Stimulated activated memory B cell treated with anti-CD40 and anti-IgM and Interleukin-4, amounts not matched to agents 10 μg/mL and 1 μg/mL and 100 μg/mL, for 72 hours (primary cell): ENCODE data around the gene CCND1.
A peak's percentile ranks its signal among the peaks of the same experiment; 100 is the strongest.

Experiments used
- ATAC-seq: fragments of 150-1000 bp; cut with Tn5 transposase; 2 replicates; pipeline ENCODE4 v1.10.0; 2021
- H3K27ac Mint-ChIP-seq: one replicate; pipeline ENCODE4 v1.8.0; 2022; ENCODE audit warnings: mild to moderate bottlenecking, mixed read lengths
- H3K27me3 Mint-ChIP-seq: one replicate; pipeline ENCODE4 v1.8.0; 2022; ENCODE audit warnings: mixed read lengths
- H3K36me3 Mint-ChIP-seq: one replicate; pipeline ENCODE4 v1.8.0; 2022; ENCODE audit warnings: mixed read lengths
- H3K4me1 Mint-ChIP-seq: one replicate; pipeline ENCODE4 v1.8.0; 2022; ENCODE audit warnings: mixed read lengths
- H3K4me3 Mint-ChIP-seq: one replicate; pipeline ENCODE4 v1.8.0; 2022; ENCODE audit warnings: mild to moderate bottlenecking, moderate library complexity, mixed read lengths
- H3K9me3 Mint-ChIP-seq: one replicate; pipeline ENCODE4 v1.8.0; 2022; ENCODE audit warnings: mixed read lengths

The CCND1 gene

DNA sequence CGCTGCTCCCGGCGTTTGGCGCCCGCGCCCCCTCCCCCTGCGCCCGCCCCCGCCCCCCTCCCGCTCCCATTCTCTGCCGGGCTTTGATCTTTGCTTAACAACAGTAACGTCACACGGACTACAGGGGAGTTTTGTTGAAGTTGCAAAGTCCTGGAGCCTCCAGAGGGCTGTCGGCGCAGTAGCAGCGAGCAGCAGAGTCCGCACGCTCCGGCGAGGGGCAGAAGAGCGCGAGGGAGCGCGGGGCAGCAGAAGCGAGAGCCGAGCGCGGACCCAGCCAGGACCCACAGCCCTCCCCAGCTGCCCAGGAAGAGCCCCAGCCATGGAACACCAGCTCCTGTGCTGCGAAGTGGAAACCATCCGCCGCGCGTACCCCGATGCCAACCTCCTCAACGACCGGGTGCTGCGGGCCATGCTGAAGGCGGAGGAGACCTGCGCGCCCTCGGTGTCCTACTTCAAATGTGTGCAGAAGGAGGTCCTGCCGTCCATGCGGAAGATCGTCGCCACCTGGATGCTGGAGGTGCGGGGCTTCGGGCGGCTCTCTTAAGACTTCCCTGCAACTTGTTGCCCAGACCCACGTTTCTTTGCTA lies at the start of gene CCND1:
Gene CCND1 (plus strand): TSS at position 162 of the 587 bp plus-strand sequence. CDS start 158 bp downstream, at position 320.
- Mint-ChIP-seq H3K4me3 (peak within 1 kb of the TSS; percentile 81), H3K9me3 (no peaks in the 10 kb centered on the region), H3K36me3 (no peaks in the 10 kb centered on the region), H3K27me3 (peaks cover 49% of the 10 kb centered on the region), H3K27ac (peak within 1 kb of the TSS; percentile 83), H3K4me1 (peaks cover 43% of the 10 kb centered on the region)
- peak; percentile 57 for ATAC-seq

DNA sequence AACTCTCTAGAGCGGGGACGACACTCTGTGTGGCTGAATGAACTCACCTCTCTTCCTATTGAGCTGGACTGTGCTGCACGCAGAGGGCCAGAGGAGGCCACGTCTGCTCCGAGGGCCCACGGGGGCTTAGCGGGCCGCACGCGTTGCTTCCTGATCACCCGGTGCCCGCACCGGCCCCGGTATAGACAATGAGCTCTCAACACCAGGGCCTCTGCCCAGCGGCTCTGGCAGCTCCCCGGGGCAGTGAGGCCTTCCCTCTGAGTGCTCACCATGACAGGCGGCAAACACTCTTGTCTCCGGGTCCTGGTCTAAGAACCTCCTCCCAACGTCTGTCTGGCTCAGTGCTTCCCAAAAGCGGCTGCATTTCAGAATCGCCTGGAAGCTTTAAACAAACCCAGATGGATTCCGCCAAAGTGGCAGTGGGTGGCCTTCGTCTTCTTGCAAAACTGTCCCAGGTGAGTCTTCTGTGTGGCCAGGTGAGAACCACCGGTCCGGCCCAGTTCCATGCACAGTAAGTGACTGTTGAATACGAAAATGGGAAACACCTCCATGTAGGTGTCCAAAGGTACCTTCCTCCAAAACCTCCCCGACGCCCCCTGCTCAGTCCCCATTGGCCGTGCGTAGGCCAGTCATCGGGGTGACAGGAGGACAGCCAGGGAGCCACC lies 47.8 kb upstream of the CCND1 start:
- ATAC-seq, result no peak
- no peaks in the 10 kb centered on the region for H3K9me3 Mint-ChIP-seq
- no peak overlapping the region for H3K4me3 Mint-ChIP-seq
- no peaks in the 10 kb centered on the region for H3K36me3 Mint-ChIP-seq
- H3K27me3 Mint-ChIP-seq, result peaks cover 5% of the 10 kb centered on the region
- H3K27ac Mint-ChIP-seq, result no peak overlapping the region
- H3K4me1 Mint-ChIP-seq, result peaks cover 9% of the 10 kb centered on the region

DNA sequence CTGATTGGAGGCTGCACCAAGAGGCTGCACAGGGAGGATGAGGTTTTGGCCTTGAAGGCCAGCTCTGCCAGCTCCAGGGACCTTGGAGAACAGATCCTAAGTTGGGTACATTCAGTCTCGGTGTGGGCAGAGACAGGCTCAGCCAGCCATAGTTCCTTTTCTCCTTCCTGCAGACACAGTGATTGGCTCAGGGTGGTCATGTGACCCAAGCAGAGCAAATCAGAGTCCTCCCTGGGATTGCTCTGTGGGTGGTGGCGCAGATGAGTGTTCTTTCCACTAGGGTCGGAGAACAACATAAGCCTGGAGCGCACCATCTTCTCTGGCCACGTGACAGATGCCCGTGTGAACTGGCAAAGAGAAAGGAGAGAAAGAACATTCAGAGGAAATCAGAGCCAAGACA lies 47.1 kb upstream of the CCND1 start:
- Mint-ChIP-seq H3K27me3 (no peaks in the 10 kb centered on the region), H3K4me3 (no peak overlapping the region), H3K27ac (no peak overlapping the region), H3K4me1 (peaks cover 9% of the 10 kb centered on the region), H3K36me3 (no peaks in the 10 kb centered on the region), H3K9me3 (no peaks in the 10 kb centered on the region)
- no peak for ATAC-seq

DNA sequence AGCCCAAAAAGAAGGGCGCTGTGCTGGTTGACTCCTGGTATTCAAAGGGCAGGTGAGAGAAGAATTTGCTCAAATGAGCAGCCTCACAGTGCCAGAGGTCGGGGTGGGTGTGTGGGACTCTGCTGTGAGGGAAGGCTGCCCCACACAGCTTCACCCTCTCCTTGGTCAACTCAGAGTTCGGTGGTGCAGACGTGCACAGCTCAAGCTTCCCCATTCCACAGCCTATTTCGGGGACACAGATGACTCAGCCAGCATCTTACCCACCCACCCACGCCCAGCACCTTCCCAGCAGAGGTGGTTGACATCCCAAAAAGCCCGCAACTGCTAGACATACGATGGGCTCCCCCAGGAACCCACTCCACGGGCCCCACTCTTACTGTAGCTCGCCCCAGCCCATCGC lies 46.5 kb upstream of the CCND1 start:
- Mint-ChIP-seq H3K9me3 (no peaks in the 10 kb centered on the region), H3K27ac (no peak overlapping the region), H3K4me1 (peaks cover 9% of the 10 kb centered on the region), H3K4me3 (no peak overlapping the region), H3K27me3 (no peaks in the 10 kb centered on the region), H3K36me3 (no peaks in the 10 kb centered on the region)
- no peak for ATAC-seq

DNA sequence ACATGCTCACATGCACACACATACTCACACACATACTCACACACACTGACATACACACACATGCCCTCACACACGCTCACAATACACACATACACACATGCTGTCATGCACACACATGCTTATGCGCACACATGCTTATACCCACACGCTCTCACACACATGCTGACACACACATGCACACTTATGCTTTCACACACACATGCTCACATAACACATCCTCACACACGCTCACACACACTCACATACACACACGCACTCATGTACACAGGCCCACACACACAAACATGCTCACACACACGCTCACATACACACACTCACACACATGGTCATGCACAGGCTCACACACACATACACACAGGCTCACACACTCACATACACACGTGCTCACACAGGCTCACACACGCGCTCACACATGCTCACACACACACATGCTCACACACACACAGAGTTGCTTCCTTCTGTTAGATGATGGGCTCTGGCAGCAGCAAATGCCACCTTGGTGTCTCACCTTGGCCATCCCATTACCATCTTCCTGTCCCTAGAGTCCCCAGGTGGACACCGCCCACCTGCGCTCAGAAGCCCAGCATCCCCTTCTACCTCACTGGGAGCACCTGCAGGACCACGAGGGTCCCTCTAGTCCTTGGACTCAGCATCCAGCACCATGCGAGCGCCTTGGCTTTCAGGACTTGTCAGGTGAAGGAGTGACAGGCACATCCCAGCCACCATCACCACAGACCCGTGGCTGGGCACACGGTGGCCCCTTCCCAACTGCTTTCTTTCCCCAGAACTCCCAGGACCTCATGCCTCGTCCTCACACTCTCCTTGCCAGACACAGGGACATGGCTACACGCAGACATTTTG lies 44.9 kb upstream of the CCND1 start:
- H3K27ac Mint-ChIP-seq, result no peak overlapping the region
- H3K36me3 Mint-ChIP-seq, result no peaks in the 10 kb centered on the region
- H3K27me3 Mint-ChIP-seq, result peaks cover 2% of the 10 kb centered on the region
- H3K4me1 Mint-ChIP-seq, result peaks cover 9% of the 10 kb centered on the region
- no peak for ATAC-seq
- H3K4me3 Mint-ChIP-seq, result no peak overlapping the region
- H3K9me3 Mint-ChIP-seq, result no peaks in the 10 kb centered on the region

DNA sequence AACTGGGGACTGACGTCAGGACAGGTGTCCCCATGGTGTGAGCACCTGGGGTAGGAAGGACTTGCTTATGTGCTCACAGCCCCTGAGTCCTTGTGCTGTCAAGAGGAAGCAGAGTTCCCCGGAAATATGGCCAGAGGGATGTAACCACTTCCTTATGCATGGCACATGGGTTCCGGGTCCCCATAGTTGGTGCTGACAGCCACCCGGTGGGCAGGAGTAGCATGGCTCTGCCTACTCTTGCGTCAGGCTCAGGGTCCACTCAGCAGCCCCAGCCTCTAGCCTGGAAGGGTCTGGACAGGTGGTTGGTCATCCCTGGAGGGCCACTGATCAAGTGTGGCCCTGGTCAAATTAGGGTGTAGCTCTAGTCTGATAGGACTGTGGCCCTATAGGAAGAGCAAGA lies 42.8 kb upstream of the CCND1 start:
- Mint-ChIP-seq H3K27ac (no peak overlapping the region), H3K4me3 (no peak overlapping the region), H3K4me1 (peaks cover 9% of the 10 kb centered on the region), H3K9me3 (no peaks in the 10 kb centered on the region), H3K36me3 (no peaks in the 10 kb centered on the region), H3K27me3 (peaks cover 23% of the 10 kb centered on the region)
- ATAC-seq, result no peak

DNA sequence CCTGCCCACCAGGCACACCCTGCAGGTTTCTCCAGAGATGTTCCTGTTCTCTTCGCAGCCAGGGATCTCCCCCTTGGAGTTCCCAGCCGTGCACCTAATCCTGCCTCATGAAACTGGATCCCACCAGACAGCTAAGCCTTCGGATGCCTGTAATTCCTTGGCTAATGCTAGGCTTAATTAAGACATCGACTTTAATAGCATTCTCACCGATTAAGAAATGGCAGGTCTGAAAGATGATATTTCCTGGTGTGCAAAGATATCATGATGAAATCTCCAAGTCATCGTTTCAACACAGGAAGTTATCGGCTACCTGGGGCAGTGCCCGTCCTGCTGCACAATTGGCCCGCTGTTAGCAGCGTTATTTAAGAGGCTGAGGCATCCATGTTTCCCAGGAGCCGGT lies 41.5 kb upstream of the CCND1 start:
- Mint-ChIP-seq H3K27me3 (peaks cover 26% of the 10 kb centered on the region), H3K27ac (no peak overlapping the region), H3K4me3 (no peak overlapping the region), H3K9me3 (no peaks in the 10 kb centered on the region), H3K36me3 (no peaks in the 10 kb centered on the region), H3K4me1 (no peaks in the 10 kb centered on the region)
- ATAC-seq, result no peak

DNA sequence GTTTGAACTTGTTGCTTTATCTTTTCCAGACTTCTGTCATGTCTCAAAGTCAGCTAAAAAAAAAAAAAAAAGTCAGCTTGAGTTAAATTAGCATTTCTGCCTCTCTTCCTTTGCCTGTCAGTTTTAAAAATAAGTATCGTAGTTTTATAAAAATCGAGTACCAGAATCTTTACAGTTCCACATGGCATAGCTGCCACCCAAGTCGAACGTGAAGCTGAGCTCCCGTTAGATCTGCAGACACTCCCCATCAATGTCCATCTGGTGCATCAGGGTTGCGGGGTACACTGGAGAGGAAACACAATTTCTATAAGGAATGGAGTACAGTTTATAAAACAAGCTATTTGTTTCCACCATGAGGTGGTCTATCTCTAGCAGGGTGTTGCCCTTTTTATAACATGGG lies 41.0 kb upstream of the CCND1 start:
- Mint-ChIP-seq H3K4me1 (no peaks in the 10 kb centered on the region), H3K4me3 (no peak overlapping the region), H3K27ac (no peak overlapping the region), H3K36me3 (no peaks in the 10 kb centered on the region), H3K27me3 (peaks cover 26% of the 10 kb centered on the region), H3K9me3 (no peaks in the 10 kb centered on the region)
- ATAC-seq, result no peak

DNA sequence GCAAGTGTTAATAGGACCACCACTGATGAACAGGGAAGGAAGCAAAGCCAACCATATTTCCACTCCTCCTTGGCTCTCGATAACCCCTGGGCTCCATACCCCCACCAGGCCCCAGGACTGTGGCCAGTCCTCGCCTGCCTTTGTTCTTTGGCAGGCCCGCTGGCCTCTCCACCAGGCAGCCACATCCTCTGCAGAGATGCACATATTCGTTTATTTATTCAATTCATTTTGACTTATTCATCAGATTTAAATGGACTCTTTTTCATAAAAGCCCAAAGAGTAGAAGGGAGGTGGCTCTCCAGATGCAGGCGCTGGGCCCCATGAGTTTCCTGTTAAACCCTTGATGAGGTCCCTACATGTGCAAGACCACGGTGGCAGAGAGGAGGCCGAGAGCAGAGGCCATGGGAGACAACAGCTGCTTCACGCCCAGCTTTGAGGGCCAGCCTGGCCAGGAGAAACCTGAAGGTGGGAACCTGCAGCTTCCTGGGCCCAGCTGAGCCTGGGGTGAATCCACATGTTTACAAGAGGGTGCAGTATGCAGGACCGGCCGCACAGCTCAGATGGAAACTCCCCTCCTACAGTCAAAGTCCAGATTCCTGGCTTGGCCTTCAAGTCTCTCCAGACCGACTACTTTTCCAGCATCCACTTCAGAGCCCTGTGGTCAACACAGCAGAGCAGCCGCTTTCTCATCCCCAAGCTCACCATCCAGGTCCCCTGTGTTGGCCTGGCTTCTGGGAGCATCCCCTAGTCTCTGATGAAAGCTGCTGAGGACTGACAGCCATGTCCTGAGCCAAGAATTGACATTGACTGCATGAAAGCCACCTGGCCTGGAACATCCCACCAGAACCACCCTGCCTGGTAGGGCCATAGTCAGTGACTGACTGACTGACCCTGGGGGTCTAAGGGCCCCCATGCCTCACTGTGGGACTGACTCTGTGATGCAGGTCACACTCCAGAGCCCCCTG lies 39.7 kb upstream of the CCND1 start:
- no peak overlapping the region for H3K27ac Mint-ChIP-seq
- no peaks in the 10 kb centered on the region for H3K4me1 Mint-ChIP-seq
- H3K36me3 Mint-ChIP-seq, result no peaks in the 10 kb centered on the region
- no peak for ATAC-seq
- H3K9me3 Mint-ChIP-seq, result no peaks in the 10 kb centered on the region
- no peak overlapping the region for H3K4me3 Mint-ChIP-seq
- H3K27me3 Mint-ChIP-seq, result peaks cover 39% of the 10 kb centered on the region

DNA sequence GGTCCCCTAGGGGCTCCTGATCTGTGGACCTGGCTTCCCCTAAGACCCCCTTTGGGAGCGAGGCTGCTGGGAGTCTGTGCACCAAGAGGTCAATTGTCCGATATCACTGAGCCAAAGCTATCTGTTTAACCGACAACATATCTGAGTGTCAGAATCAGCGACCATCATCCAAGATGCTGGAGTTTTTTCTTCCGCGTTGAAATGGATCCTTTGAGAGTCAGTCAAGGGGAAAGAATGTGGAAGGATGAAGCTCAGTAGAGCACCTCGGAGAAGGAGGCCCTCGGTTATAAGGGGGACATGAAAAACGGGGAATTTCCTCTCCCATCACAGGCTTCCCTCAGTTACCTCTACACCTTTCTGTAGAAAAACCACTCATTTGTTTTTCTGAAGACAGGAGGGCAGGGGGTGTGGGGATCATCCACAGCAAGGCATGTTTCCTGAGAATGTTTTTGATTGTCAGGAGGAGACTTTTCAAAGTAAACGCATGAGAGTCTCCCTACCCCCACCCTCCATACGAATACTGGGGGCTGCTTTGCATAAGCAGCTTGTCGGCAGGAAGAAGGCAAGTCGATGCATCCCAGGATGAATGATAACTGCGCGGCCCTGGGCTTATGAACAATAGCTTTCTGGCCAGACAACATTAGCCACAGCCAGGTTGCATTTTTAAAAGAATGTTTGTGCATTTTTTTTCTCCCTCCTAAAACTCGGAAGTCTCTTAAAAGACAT lies 37.7 kb upstream of the CCND1 start:
- Mint-ChIP-seq H3K27ac (no peak overlapping the region), H3K4me1 (no peaks in the 10 kb centered on the region), H3K4me3 (no peak overlapping the region), H3K9me3 (peaks cover 5% of the 10 kb centered on the region), H3K36me3 (no peaks in the 10 kb centered on the region), H3K27me3 (peaks cover 59% of the 10 kb centered on the region)
- no peak for ATAC-seq

DNA sequence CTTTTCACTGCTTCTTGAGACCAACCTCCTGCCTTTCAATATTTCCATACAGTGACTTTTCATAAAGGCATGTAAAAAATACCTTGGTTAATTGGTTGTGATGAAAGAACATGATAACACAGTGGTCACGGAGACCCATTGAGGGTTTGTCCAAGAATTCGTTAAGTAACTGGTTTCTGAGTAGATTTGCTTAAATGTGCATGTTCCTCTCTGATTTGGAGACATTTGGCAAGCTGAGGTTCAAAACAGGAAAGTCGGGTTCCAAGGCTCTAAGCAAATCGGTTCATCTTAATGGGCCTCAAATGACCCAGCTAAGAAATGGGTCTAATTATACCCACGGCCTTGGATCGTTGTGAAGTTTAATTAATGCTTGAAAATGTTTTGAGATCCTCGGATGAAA lies 36.9 kb upstream of the CCND1 start:
- H3K27me3 Mint-ChIP-seq, result peaks cover 63% of the 10 kb centered on the region
- no peaks in the 10 kb centered on the region for H3K4me1 Mint-ChIP-seq
- H3K27ac Mint-ChIP-seq, result no peak overlapping the region
- H3K36me3 Mint-ChIP-seq, result no peaks in the 10 kb centered on the region
- H3K9me3 Mint-ChIP-seq, result peaks cover 10% of the 10 kb centered on the region
- no peak for ATAC-seq
- no peak overlapping the region for H3K4me3 Mint-ChIP-seq

DNA sequence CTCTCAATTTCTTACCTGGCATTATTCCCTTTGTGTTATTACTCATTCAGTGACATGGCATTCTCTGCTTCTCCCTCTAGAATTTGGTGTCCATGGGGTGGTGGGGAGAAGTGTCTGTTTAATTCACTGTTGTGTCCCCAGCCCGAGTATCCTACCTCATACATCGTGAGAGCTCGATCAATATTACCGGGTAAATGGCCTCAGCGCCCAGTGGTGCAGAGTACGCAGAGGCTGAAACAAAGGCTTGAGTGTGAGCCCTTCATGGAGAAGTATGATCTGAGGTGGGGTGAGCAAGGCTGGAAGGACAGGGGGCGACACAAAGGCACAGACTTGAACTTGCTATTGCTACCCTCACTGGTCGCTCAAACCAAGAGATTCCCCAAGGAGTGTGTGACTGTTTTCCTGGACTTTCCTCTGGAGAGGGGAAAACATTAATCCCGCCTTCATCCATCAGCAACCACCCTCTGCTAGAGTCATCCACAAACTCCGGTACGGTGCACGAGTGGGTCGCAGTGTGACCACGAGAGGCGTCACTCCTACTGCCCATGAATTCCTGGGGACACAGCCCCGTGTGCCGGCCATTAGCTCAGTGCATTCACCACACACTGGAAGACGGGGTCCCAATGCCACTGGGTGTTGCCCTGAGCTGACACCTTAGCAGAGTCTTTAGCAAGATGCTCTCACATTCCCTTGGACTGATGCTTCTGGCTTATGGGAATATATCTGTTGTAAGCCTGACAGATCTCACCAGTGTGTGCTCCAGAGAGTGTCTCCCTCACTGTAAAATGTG lies 35.0 kb upstream of the CCND1 start:
- H3K27ac Mint-ChIP-seq, result no peak overlapping the region
- no peaks in the 10 kb centered on the region for H3K36me3 Mint-ChIP-seq
- H3K9me3 Mint-ChIP-seq, result peaks cover 10% of the 10 kb centered on the region
- ATAC-seq, result no peak
- H3K4me3 Mint-ChIP-seq, result no peak overlapping the region
- H3K27me3 Mint-ChIP-seq, result peaks cover 62% of the 10 kb centered on the region
- no peaks in the 10 kb centered on the region for H3K4me1 Mint-ChIP-seq

DNA sequence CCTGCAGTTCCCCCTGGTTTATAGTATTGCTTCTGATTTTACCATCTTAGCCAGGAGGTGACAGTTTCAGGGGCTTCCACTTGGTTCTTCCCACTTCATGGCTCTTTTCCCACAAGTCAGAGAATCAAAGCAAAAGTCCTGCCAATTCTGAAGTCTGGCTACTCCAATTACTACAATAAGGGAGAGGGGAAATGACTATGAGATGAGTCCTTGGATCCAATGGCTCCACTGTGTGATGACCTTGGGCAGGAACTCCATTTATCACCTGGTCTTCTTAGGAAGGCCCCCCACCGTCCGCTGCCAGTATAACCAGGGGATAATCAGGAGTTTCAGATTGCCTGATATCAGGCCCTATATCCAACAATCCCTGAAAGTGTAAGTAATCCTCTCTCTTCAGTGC lies 31.6 kb upstream of the CCND1 start:
- Mint-ChIP-seq H3K27me3 (peaks cover 58% of the 10 kb centered on the region), H3K4me3 (no peak overlapping the region), H3K4me1 (no peaks in the 10 kb centered on the region), H3K36me3 (no peaks in the 10 kb centered on the region), H3K27ac (no peak overlapping the region), H3K9me3 (peaks cover 10% of the 10 kb centered on the region)
- no peak for ATAC-seq
